ENCODE data around the gene TBC1D16. TPM values are rescaled to one million over a fixed set of nuclear protein-coding genes. Genes with fewer than 3 reads are reported as not detected.

TBC1D16 gene
- total RNA-seq, 1 experiment from 2014 or later, result 21.1 TPM

DNA sequence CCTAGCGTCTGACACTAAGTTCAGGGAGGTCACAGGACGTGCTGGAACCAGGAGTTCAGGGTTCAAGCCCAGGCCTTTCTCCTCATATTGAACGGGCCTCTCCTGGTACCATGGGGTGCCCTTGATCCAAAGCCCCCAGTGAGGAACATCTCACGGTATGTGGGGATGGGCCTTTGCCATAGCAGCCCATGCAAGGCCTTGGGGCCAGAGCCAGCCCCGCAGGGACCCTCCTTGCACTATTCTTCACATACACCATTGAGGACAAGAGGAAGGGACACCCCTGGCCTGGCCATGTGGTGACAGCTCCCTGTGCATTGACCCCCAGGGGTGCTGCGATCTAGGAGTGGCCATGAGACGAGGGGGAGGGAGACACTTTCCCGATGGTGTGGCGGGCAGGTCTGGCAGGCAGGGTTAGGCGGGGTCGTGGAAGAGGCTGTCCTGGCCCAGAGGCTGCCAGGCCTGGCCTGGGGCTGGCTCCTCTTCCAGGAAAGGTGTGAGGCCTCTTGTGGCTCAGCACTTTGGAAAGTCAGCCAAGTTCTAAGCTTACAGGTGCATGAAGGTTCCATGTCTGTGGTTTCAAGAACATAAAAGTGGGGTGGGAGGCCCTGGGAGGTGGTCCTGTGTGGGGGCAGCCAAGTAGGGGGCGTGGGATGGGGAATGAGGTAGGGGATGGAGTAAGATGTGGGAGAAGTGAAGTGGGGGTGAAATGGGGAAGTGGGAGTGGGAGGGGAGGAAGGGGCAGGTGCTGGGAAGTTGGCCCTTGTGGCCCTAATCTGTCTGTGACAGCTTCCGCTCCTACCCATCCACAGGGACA lies 107.8 kb downstream of the TBC1D16 start:
- TF ChIP-seq, protein P1, sequence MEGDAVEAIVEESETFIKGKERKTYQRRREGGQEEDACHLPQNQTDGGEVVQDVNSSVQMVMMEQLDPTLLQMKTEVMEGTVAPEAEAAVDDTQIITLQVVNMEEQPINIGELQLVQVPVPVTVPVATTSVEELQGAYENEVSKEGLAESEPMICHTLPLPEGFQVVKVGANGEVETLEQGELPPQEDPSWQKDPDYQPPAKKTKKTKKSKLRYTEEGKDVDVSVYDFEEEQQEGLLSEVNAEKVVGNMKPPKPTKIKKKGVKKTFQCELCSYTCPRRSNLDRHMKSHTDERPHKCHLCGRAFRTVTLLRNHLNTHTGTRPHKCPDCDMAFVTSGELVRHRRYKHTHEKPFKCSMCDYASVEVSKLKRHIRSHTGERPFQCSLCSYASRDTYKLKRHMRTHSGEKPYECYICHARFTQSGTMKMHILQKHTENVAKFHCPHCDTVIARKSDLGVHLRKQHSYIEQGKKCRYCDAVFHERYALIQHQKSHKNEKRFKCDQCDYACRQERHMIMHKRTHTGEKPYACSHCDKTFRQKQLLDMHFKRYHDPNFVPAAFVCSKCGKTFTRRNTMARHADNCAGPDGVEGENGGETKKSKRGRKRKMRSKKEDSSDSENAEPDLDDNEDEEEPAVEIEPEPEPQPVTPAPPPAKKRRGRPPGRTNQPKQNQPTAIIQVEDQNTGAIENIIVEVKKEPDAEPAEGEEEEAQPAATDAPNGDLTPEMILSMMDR (IDR thresholded peaks at IDR 0.05; ENCODE audit: unreplicated experiment), result no peak
- ChIA-PET POLR2A (no interaction called here), CTCF (interaction anchor here (0.6 kb wide), 1 partner anchor 126 kb away, joined by 3 read pairs; no protein-coding TSS in a partner anchor)
- DNase-seq (ENCODE audit: unreplicated experiment), result no peak
- no peak overlapping the region for H3K4me3 Mint-ChIP-seq (ENCODE audit: unreplicated experiment)
- no TSS peak for BruUV-seq (replicated peaks)
- intact Hi-C loops (cut with micrococcal nuclease), result no loop called here
- no peak overlapping the region for H3K27ac Mint-ChIP-seq (ENCODE audit: low read depth, unreplicated experiment)
- H3K27me3 Mint-ChIP-seq (ENCODE audit: insufficient read depth, unreplicated experiment), result no peaks in the 10 kb centered on the region
- peaks cover 13% of the 10 kb centered on the region for H3K4me1 Mint-ChIP-seq (ENCODE audit: insufficient read depth, unreplicated experiment)
- peaks cover 15% of the 10 kb centered on the region for H3K36me3 Mint-ChIP-seq (ENCODE audit: insufficient read depth, unreplicated experiment)
- H3K9me3 Mint-ChIP-seq (ENCODE audit: unreplicated experiment), result no peaks in the 10 kb centered on the region

DNA sequence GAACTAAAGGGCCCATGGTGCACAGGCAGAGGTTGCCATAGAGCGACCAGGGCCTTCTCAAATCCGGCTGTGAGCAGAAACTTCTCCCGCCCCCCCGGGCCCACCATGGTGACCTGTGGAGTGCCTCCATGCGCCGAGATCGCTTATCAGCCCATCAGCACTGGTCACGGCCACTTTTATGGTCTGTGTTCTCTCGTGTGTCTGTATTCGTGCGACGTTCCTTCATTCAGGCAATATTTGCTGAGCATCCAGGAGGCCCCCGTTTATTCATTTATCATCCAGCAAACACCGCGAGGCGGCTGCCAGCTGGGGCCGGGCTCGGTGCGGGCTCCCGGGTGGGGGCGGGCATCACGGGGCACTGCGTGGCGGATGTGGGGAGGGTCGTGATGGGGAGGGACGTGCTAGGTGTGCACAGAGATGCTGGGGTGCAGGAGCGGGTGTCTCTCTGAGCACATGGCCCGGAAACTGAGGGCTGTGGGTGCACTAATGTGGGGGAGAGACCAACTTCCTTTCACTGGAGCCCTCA lies 108.5 kb downstream of the TBC1D16 start:
- H3K4me1 Mint-ChIP-seq (ENCODE audit: insufficient read depth, unreplicated experiment), result peaks cover 13% of the 10 kb centered on the region
- ChIA-PET POLR2A (no interaction called here), CTCF (no interaction called here)
- no TSS peak for BruUV-seq (replicated peaks)
- no peaks in the 10 kb centered on the region for H3K9me3 Mint-ChIP-seq (ENCODE audit: unreplicated experiment)
- H3K27me3 Mint-ChIP-seq (ENCODE audit: insufficient read depth, unreplicated experiment), result no peaks in the 10 kb centered on the region
- TF ChIP-seq, protein P1 (IDR thresholded peaks at IDR 0.05; ENCODE audit: unreplicated experiment), result no peak
- DNase-seq (ENCODE audit: unreplicated experiment), result no peak
- H3K36me3 Mint-ChIP-seq (ENCODE audit: insufficient read depth, unreplicated experiment), result peaks cover 9% of the 10 kb centered on the region
- no peak overlapping the region for H3K27ac Mint-ChIP-seq (ENCODE audit: low read depth, unreplicated experiment)
- intact Hi-C loops (cut with micrococcal nuclease), result no loop called here
- H3K4me3 Mint-ChIP-seq (ENCODE audit: unreplicated experiment), result no peak overlapping the region

DNA sequence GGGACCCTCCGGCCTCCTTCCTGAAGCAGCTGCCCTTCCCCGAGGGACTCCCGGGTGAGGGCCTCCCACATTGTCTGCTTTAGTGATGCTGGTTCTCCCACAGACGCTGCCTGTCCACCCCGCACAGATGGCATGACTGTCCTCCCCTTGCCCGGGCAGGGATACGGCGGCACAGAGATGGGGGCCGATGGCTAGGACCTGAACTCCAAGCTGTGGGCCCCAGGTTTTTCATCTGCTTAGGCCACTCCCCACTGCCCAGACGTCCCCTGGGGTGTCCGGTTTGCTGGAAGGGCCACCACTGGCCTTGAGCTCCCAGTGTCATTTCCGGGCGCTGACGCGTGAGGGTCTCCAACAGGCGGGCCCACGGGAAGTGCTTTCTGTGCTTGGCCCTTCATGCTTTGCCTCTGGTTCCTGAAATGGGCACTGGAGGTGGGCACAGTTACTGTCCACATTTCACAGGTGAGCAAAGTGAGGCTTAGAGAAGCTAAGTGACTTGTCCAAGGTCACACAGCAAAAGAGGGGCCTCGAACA lies 109.0 kb downstream of the TBC1D16 start:
- no peaks in the 10 kb centered on the region for H3K27me3 Mint-ChIP-seq (ENCODE audit: insufficient read depth, unreplicated experiment)
- no peak for DNase-seq (ENCODE audit: unreplicated experiment)
- CTCF ChIA-PET, result interaction anchor here (0.5 kb wide), 1 partner anchor 89 kb away, joined by 3 read pairs; no protein-coding TSS in a partner anchor
- TF ChIP-seq, protein P1 (IDR thresholded peaks at IDR 0.05; ENCODE audit: unreplicated experiment), result no peak
- peaks cover 6% of the 10 kb centered on the region for H3K36me3 Mint-ChIP-seq (ENCODE audit: insufficient read depth, unreplicated experiment)
- BruUV-seq (replicated peaks), result no TSS peak
- intact Hi-C loops (cut with micrococcal nuclease), result no loop called here
- no peak overlapping the region for H3K4me3 Mint-ChIP-seq (ENCODE audit: unreplicated experiment)
- H3K9me3 Mint-ChIP-seq (ENCODE audit: unreplicated experiment), result no peaks in the 10 kb centered on the region
- POLR2A ChIA-PET, result no interaction called here
- peaks cover 13% of the 10 kb centered on the region for H3K4me1 Mint-ChIP-seq (ENCODE audit: insufficient read depth, unreplicated experiment)
- H3K27ac Mint-ChIP-seq (ENCODE audit: low read depth, unreplicated experiment), result no peak overlapping the region

DNA sequence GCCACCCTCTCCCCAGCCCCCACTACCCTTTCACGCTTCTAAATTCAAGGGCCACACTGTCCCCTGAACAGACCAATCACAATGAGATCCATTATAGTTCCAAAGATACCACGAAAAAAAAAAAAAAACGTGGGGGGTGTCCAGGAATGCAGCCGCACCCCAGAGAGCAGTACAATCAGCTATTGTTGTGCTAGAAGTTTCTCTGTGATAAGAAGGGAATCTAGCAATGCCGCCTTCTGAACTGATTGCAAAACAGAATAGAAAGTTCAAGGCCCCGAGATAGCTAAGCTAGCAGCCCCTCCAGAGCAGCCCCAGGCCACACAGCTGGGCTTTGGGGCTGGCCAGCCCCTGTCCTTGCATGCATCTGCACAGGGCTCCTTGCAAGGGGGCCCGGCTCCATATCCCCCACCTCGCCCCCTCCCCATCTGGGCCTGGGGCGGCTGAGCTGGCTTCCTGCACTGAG lies 109.5 kb downstream of the TBC1D16 start:
- ChIA-PET POLR2A (no interaction called here), CTCF (interaction anchor here (0.5 to 1.0 kb wide), 2 partner anchors 68 to 89 kb away, joined by 3 read pairs; no protein-coding TSS in a partner anchor)
- Mint-ChIP-seq H3K27me3 (ENCODE audit: insufficient read depth, unreplicated experiment) (no peaks in the 10 kb centered on the region), H3K4me1 (ENCODE audit: insufficient read depth, unreplicated experiment) (peaks cover 8% of the 10 kb centered on the region), H3K4me3 (ENCODE audit: unreplicated experiment) (no peak overlapping the region), H3K27ac (ENCODE audit: low read depth, unreplicated experiment) (no peak overlapping the region), H3K9me3 (ENCODE audit: unreplicated experiment) (no peaks in the 10 kb centered on the region), H3K36me3 (ENCODE audit: insufficient read depth, unreplicated experiment) (peaks cover under 1% of the 10 kb centered on the region)
- TF ChIP-seq, protein P1 (IDR thresholded peaks at IDR 0.05; ENCODE audit: unreplicated experiment), result no peak
- DNase-seq (ENCODE audit: unreplicated experiment), result no peak
- BruUV-seq (replicated peaks), result no TSS peak
- intact Hi-C loops (cut with micrococcal nuclease), result no loop called here
